ENCODE data around the gene CEP112.
A peak's percentile ranks its signal among the peaks of the same experiment; 100 is the strongest.

Gene CEP112

DNA sequence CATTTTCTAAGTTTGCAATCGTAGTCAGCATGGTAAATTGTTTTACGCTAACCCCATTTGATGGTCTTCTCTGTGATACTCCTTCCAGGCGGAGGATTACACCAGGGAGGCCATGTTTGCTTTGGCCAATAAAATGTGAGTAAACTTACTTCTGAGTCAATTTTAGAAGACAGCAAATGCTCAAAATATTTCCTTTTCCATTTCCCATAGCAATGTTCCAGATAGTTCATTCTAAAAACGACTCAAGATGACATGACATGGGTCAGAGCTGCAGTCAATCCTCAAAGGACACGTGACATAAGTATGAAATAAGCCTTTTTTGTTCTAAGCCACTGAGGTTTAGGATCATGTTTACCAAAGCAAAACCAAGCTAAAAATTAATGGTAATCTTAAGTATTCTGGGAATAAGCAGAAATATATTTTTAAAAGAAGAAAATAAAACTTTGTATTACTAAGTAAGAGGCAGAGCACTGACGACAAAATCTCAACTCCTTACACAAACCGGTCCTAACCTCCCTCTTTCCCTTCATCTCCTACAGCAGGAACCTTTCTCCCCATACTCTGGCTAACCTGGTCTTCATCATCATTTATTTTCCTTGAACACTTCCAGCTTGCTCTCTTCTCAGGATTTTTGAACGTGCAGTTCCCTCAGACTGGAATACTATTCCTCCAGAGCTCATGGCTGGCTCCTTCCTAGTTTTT, 266.2 kb downstream of the CEP112 start:
- Histone ChIP-seq H3K9me3 (ENCODE audit: control insufficient read depth, low read length) (no peaks in the 10 kb centered on the region), H3K36me3 (ENCODE audit: control insufficient read depth, insufficient read depth, low read length, severe bottlenecking) (no peaks in the 10 kb centered on the region)

GRCh38 chr17:65920996-65921395, 270.9 kb downstream of the CEP112 start:
- Histone ChIP-seq H3K27me3 (replicated peaks; ENCODE audit: control insufficient read depth, insufficient read depth, low read length) (no peaks in the 10 kb centered on the region), H3K4me1 (ENCODE audit: control insufficient read depth, insufficient read depth, low read length) (peaks cover 13% of the 10 kb centered on the region), H3K36me3 (ENCODE audit: control insufficient read depth, insufficient read depth, low read length, severe bottlenecking) (no peaks in the 10 kb centered on the region), H3K9ac (ENCODE audit: low read length) (no peak overlapping the region), H3K9me3 (ENCODE audit: control insufficient read depth, low read length) (no peaks in the 10 kb centered on the region), H3K4me3 (ENCODE audit: low read length) (no peak overlapping the region)
- no peak for DNase-seq (ENCODE audit: low read depth)

More for the DNA sequence above, 266.2 kb downstream of the CEP112 start:
- H3K27me3 ChIP-seq (replicated peaks; ENCODE audit: control insufficient read depth, insufficient read depth, low read length): no peaks in the 10 kb centered on the region
- no peak overlapping the region for H3K9ac ChIP-seq (ENCODE audit: low read length)
- no peak overlapping the region for H3K4me3 ChIP-seq (ENCODE audit: low read length)
- peak; percentile 17 for DNase-seq (ENCODE audit: low read depth)
- H3K4me1 ChIP-seq (ENCODE audit: control insufficient read depth, insufficient read depth, low read length): peaks cover 3% of the 10 kb centered on the region

DNA sequence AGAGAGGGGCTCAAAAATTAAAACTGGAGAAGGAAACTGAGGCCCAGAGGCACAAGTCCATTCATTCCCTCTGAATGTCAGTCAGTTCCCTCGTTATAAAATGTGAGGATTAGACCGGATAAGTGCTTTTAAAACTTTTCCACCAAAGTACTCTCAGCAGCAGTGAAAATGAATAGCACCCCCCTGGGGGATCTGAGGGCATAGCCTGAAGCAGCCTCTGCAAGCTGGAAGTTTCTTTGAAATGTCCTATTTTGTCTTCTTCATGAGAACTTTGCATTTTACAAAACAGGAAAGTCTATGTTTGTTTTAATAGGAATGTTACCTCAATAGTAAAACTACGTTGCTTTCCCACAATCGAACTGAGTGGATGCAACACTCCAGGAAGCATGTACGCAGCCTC, 273.0 kb downstream of the CEP112 start:
- no peaks in the 10 kb centered on the region for H3K27me3 ChIP-seq (replicated peaks; ENCODE audit: control insufficient read depth, insufficient read depth, low read length)
- H3K4me3 ChIP-seq (ENCODE audit: low read length): no peak overlapping the region
- H3K4me1 ChIP-seq (ENCODE audit: control insufficient read depth, insufficient read depth, low read length): peaks cover 13% of the 10 kb centered on the region
- no peak overlapping the region for H3K9ac ChIP-seq (ENCODE audit: low read length)
- H3K36me3 ChIP-seq (ENCODE audit: control insufficient read depth, insufficient read depth, low read length, severe bottlenecking): no peaks in the 10 kb centered on the region
- no peaks in the 10 kb centered on the region for H3K9me3 ChIP-seq (ENCODE audit: control insufficient read depth, low read length)
- DNase-seq (ENCODE audit: low read depth): no peak

GRCh38 chr17:65918500-65918899, 273.4 kb downstream of the CEP112 start:
- Histone ChIP-seq H3K9ac (ENCODE audit: low read length) (no peak overlapping the region), H3K9me3 (ENCODE audit: control insufficient read depth, low read length) (no peaks in the 10 kb centered on the region), H3K4me1 (ENCODE audit: control insufficient read depth, insufficient read depth, low read length) (peaks cover 13% of the 10 kb centered on the region), H3K4me3 (ENCODE audit: low read length) (no peak overlapping the region), H3K36me3 (ENCODE audit: control insufficient read depth, insufficient read depth, low read length, severe bottlenecking) (no peaks in the 10 kb centered on the region), H3K27me3 (replicated peaks; ENCODE audit: control insufficient read depth, insufficient read depth, low read length) (no peaks in the 10 kb centered on the region)
- DNase-seq (ENCODE audit: low read depth): no peak

GRCh38 chr17:65917560-65917959, 274.4 kb downstream of the CEP112 start:
- no peak overlapping the region for H3K4me3 ChIP-seq (ENCODE audit: low read length)
- H3K9me3 ChIP-seq (ENCODE audit: control insufficient read depth, low read length): no peaks in the 10 kb centered on the region
- peaks cover 13% of the 10 kb centered on the region for H3K4me1 ChIP-seq (ENCODE audit: control insufficient read depth, insufficient read depth, low read length)
- H3K27me3 ChIP-seq (replicated peaks; ENCODE audit: control insufficient read depth, insufficient read depth, low read length): no peaks in the 10 kb centered on the region
- H3K36me3 ChIP-seq (ENCODE audit: control insufficient read depth, insufficient read depth, low read length, severe bottlenecking): no peaks in the 10 kb centered on the region
- H3K9ac ChIP-seq (ENCODE audit: low read length): no peak overlapping the region
- DNase-seq (ENCODE audit: low read depth): no peak

GRCh38 chr17:65916425-65916824, 275.5 kb downstream of the CEP112 start:
- Histone ChIP-seq H3K9me3 (ENCODE audit: control insufficient read depth, low read length) (no peaks in the 10 kb centered on the region), H3K36me3 (ENCODE audit: control insufficient read depth, insufficient read depth, low read length, severe bottlenecking) (no peaks in the 10 kb centered on the region), H3K4me3 (ENCODE audit: low read length) (no peak overlapping the region), H3K9ac (ENCODE audit: low read length) (no peak overlapping the region), H3K4me1 (ENCODE audit: control insufficient read depth, insufficient read depth, low read length) (peaks cover 13% of the 10 kb centered on the region), H3K27me3 (replicated peaks; ENCODE audit: control insufficient read depth, insufficient read depth, low read length) (no peaks in the 10 kb centered on the region)
- DNase-seq (ENCODE audit: low read depth): no peak

DNA sequence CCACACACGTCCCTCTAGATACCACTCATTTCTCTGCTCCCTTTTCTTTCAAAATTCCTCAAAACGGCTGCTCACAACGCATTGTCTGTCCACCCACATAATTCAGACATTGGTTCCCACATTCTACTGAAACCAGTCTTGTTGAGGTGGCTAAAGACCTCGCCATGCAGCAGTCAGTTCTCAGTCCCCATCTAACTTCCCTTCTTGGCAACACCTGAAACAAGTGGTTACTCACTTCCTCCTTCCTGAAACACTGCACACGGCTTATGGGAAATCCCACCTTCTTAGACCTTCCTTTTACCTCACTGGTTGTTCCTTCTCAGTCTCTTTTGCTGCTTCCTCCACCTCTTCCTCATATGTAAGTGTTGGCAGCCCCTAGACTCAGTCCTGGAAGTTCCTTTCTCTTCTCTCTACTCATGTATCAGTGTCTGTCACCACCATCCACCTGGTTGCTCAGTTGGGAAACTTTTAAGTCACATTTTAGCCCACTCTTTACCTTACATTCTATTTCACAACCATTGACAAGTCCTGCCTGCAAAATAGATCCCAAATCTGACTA, 277.1 kb downstream of the CEP112 start:
- Histone ChIP-seq H3K4me3 (ENCODE audit: low read length) (no peak overlapping the region), H3K9me3 (ENCODE audit: control insufficient read depth, low read length) (peaks cover 8% of the 10 kb centered on the region), H3K36me3 (ENCODE audit: control insufficient read depth, insufficient read depth, low read length, severe bottlenecking) (no peaks in the 10 kb centered on the region), H3K9ac (ENCODE audit: low read length) (no peak overlapping the region), H3K4me1 (ENCODE audit: control insufficient read depth, insufficient read depth, low read length) (peaks cover 6% of the 10 kb centered on the region), H3K27me3 (replicated peaks; ENCODE audit: control insufficient read depth, insufficient read depth, low read length) (no peaks in the 10 kb centered on the region)
- DNase-seq (ENCODE audit: low read depth): no peak

GRCh38 chr17:65913326-65913850, 278.5 kb downstream of the CEP112 start:
- H3K9me3 ChIP-seq (ENCODE audit: control insufficient read depth, low read length): peaks cover 8% of the 10 kb centered on the region
- H3K9ac ChIP-seq (ENCODE audit: low read length): no peak overlapping the region
- H3K27me3 ChIP-seq (replicated peaks; ENCODE audit: control insufficient read depth, insufficient read depth, low read length): no peaks in the 10 kb centered on the region
- no peak for DNase-seq (ENCODE audit: low read depth)
- no peaks in the 10 kb centered on the region for H3K36me3 ChIP-seq (ENCODE audit: control insufficient read depth, insufficient read depth, low read length, severe bottlenecking)
- peaks cover under 1% of the 10 kb centered on the region for H3K4me1 ChIP-seq (ENCODE audit: control insufficient read depth, insufficient read depth, low read length)
- H3K4me3 ChIP-seq (ENCODE audit: low read length): no peak overlapping the region

GRCh38 chr17:65910836-65911235, 281.1 kb downstream of the CEP112 start:
- Histone ChIP-seq H3K4me1 (ENCODE audit: control insufficient read depth, insufficient read depth, low read length) (no peaks in the 10 kb centered on the region), H3K9me3 (ENCODE audit: control insufficient read depth, low read length) (peaks cover 8% of the 10 kb centered on the region), H3K4me3 (ENCODE audit: low read length) (no peak overlapping the region), H3K9ac (ENCODE audit: low read length) (no peak overlapping the region), H3K36me3 (ENCODE audit: control insufficient read depth, insufficient read depth, low read length, severe bottlenecking) (no peaks in the 10 kb centered on the region), H3K27me3 (replicated peaks; ENCODE audit: control insufficient read depth, insufficient read depth, low read length) (no peaks in the 10 kb centered on the region)
- no peak for DNase-seq (ENCODE audit: low read depth)

- DNase-seq (ENCODE audit: low read depth): no peak
Measured at GRCh38 chr17:65902831-65903522, 289.0 kb downstream of the CEP112 start.

GRCh38 chr17:65902155-65902554, 289.8 kb downstream of the CEP112 start:
- no peak for DNase-seq (ENCODE audit: low read depth)
- Histone ChIP-seq H3K9me3 (ENCODE audit: control insufficient read depth, low read length) (no peaks in the 10 kb centered on the region), H3K4me1 (ENCODE audit: control insufficient read depth, insufficient read depth, low read length) (no peaks in the 10 kb centered on the region), H3K27me3 (replicated peaks; ENCODE audit: control insufficient read depth, insufficient read depth, low read length) (no peaks in the 10 kb centered on the region), H3K36me3 (ENCODE audit: control insufficient read depth, insufficient read depth, low read length, severe bottlenecking) (no peaks in the 10 kb centered on the region), H3K4me3 (ENCODE audit: low read length) (no peak overlapping the region), H3K9ac (ENCODE audit: low read length) (no peak overlapping the region)

More at GRCh38 chr17:65902831-65903522, 289.0 kb downstream of the CEP112 start:
- no peaks in the 10 kb centered on the region for H3K4me1 ChIP-seq (ENCODE audit: control insufficient read depth, insufficient read depth, low read length)
- no peaks in the 10 kb centered on the region for H3K27me3 ChIP-seq (replicated peaks; ENCODE audit: control insufficient read depth, insufficient read depth, low read length)
- no peak overlapping the region for H3K4me3 ChIP-seq (ENCODE audit: low read length)
- no peaks in the 10 kb centered on the region for H3K36me3 ChIP-seq (ENCODE audit: control insufficient read depth, insufficient read depth, low read length, severe bottlenecking)
- H3K9ac ChIP-seq (ENCODE audit: low read length): no peak overlapping the region
- no peaks in the 10 kb centered on the region for H3K9me3 ChIP-seq (ENCODE audit: control insufficient read depth, low read length)

Measured in adipocyte (in vitro differentiated cells).